Measurements from ENCODE around the gene DNAJC1. TPM values are rescaled to one million over a fixed set of nuclear protein-coding genes. Genes with fewer than 3 reads are reported as not detected.

Gene DNAJC1
- total RNA-seq, 3 donors from 2014 or later = 63.7 to 93.0 (median 92.1) TPM

DNA sequence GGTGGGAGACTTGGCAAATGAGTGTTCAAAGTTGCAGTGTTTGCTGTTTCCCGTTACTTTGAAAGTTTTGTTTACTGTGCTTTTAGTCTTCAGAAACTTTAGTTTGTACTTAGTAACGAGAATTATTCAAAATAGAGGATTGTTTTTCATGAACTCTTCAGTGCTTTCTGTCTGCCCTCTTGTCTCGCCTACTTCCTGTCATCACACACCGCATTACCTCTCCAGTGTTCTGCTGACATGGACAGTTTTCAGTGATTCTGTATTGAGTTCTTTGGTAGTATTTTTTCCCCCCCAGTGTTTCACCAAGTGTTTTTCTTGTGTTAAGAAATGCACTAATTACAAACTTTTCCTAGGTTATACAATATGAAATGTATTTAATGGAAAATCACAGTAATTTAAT, 262.5 kb downstream of the DNAJC1 start:
- Histone ChIP-seq H3K9me3 (no peaks in the 10 kb centered on the region), H3K4me3 (no peak overlapping the region), H3K27me3 (no peaks in the 10 kb centered on the region), H3K36me3 (peaks cover 6% of the 10 kb centered on the region), H3K4me1 (no peaks in the 10 kb centered on the region), H3K27ac (no peak overlapping the region)
- TF ChIP-seq POLR2AphosphoS5 (IDR thresholded peaks at IDR 0.05) = no peak
- TF ChIP-seq POLR2A (IDR thresholded peaks at IDR 0.05) = no peak
- TF ChIP-seq, protein P1, sequence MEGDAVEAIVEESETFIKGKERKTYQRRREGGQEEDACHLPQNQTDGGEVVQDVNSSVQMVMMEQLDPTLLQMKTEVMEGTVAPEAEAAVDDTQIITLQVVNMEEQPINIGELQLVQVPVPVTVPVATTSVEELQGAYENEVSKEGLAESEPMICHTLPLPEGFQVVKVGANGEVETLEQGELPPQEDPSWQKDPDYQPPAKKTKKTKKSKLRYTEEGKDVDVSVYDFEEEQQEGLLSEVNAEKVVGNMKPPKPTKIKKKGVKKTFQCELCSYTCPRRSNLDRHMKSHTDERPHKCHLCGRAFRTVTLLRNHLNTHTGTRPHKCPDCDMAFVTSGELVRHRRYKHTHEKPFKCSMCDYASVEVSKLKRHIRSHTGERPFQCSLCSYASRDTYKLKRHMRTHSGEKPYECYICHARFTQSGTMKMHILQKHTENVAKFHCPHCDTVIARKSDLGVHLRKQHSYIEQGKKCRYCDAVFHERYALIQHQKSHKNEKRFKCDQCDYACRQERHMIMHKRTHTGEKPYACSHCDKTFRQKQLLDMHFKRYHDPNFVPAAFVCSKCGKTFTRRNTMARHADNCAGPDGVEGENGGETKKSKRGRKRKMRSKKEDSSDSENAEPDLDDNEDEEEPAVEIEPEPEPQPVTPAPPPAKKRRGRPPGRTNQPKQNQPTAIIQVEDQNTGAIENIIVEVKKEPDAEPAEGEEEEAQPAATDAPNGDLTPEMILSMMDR (IDR thresholded peaks at IDR 0.05) = no peak
- intact Hi-C loops (cut with DNase I; ENCODE audit: low total_unique reads) = no loop called here
- DNase-seq (ENCODE audit: low spot score in 2 of 2) = no peak

DNA sequence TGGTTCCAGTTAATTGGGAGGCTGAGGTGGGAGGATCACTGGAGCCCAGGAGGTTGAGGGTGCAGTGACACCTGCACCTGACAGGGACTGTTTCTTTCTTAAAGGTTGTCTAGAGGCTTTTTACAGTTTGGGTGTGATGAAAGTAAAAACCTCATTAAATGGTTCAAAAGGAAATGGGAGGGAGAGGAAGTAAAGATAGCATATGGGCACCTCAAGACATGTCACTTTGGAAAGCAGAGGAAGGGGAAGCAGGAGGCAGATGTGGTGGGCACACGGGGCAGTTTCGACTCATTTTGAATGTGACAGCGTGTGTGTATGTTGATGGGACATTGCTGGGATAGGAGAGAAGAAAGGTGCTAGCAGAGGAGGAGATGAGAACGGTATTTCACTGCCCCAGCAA, 266.4 kb downstream of the DNAJC1 start:
- H3K36me3 ChIP-seq = peaks cover 10% of the 10 kb centered on the region
- H3K4me3 ChIP-seq = no peak overlapping the region
- H3K27me3 ChIP-seq = no peaks in the 10 kb centered on the region
- TF ChIP-seq POLR2A (IDR thresholded peaks at IDR 0.05) = no peak
- TF ChIP-seq, protein P1 (IDR thresholded peaks at IDR 0.05) = no peak
- no peak for TF ChIP-seq POLR2AphosphoS5 (IDR thresholded peaks at IDR 0.05)
- intact Hi-C loops (cut with DNase I; ENCODE audit: low total_unique reads) = no loop called here
- DNase-seq (ENCODE audit: low spot score in 2 of 2) = no peak
- no peaks in the 10 kb centered on the region for H3K9me3 ChIP-seq
- no peaks in the 10 kb centered on the region for H3K4me1 ChIP-seq
- no peak overlapping the region for H3K27ac ChIP-seq

DNA sequence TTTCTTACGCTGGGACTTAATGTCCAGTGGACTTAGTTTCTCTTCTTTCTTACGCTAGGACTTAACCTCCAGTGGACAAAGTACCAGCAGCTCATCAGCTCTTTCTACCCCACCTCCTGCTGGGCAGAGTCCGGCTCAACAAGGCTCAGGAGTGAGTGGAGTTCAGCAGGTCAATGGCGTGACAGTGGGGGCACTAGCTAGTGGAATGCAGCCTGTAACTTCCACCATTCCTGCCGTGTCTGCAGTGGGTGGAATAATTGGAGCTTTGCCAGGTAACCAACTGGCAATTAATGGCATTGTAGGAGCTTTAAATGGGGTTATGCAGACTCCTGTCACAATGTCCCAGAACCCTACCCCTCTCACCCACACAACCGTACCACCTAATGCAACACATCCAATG, 269.8 kb downstream of the DNAJC1 start:
- TF ChIP-seq, protein P1 (IDR thresholded peaks at IDR 0.05) = no peak
- TF ChIP-seq POLR2AphosphoS5 (IDR thresholded peaks at IDR 0.05) = no peak
- TF ChIP-seq POLR2A (IDR thresholded peaks at IDR 0.05) = no peak
- peaks cover 7% of the 10 kb centered on the region for H3K36me3 ChIP-seq
- no peak overlapping the region for H3K27ac ChIP-seq
- intact Hi-C loops (cut with DNase I; ENCODE audit: low total_unique reads) = no loop called here
- no peak overlapping the region for H3K4me3 ChIP-seq
- H3K9me3 ChIP-seq = no peaks in the 10 kb centered on the region
- DNase-seq (ENCODE audit: low spot score in 2 of 2) = no peak
- no peaks in the 10 kb centered on the region for H3K27me3 ChIP-seq
- no peaks in the 10 kb centered on the region for H3K4me1 ChIP-seq

DNA sequence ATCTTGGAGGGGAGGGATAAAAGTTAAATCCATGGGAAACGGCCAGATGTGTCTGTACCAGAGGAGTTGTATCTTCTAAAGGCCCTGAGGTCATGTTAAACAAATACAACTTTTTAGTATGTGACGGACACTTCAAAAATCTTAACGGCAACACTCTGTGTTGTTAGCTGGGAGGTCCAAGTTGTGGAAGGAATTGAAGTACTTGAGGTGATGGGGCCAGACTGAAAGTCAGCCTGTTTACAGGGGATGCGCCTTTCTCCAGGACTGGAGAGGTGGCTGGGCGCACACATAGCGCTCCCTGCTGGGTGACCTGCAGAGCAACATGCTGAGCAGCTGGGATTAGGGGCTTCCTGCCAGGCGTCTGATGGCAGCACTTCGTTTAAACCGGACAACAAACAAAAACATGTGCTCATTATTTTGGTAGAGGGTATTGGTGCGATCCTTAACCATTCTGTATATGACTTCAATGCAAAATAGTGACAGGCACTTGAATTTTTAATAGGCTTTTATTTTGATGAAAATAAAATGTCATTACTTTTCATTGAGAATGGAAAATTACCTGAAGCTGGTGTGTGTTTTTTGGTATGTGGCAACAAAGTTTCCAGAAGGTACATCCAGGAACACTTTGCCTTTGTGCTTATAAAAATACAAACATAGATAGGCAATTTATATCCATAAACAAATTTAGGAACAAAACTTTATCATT, 271.3 kb downstream of the DNAJC1 start:
- intact Hi-C loops (cut with DNase I; ENCODE audit: low total_unique reads) = no loop called here
- no peak for DNase-seq (ENCODE audit: low spot score in 2 of 2)
- TF ChIP-seq POLR2AphosphoS5 (IDR thresholded peaks at IDR 0.05) = peak in 1 of 3 donors; percentile 50
- TF ChIP-seq, protein P1 (IDR thresholded peaks at IDR 0.05) = peak in 2 of 3 donors; percentile 17 to 51
- no peak for TF ChIP-seq POLR2A (IDR thresholded peaks at IDR 0.05)
- Histone ChIP-seq H3K27me3 (no peaks in the 10 kb centered on the region), H3K4me3 (no peak overlapping the region), H3K27ac (no peak overlapping the region), H3K9me3 (no peaks in the 10 kb centered on the region), H3K36me3 (peaks cover 7% of the 10 kb centered on the region), H3K4me1 (no peaks in the 10 kb centered on the region)

DNA sequence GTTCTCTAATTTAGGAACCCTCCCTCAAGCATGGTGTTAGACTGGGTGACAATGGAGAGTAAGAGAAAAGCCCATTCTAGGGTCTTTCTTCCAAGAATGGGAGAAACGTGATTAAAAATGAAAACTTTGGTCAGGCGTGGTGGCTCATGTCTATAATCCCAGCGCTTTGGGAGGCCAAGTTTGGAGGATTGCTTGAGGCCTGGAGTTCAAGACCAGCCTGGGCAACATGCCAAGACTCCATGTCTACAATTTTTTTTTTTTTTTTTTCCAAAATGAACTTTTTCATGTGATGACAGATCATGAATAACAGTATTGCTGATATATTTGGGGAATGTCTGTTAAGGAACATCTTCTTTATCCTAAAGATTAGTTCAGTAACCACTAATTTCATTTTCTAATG, 274.9 kb downstream of the DNAJC1 start:
- no peaks in the 10 kb centered on the region for H3K9me3 ChIP-seq

More for the DNA sequence above, 274.9 kb downstream of the DNAJC1 start:
- H3K27ac ChIP-seq = no peak overlapping the region
- H3K27me3 ChIP-seq = no peaks in the 10 kb centered on the region
- H3K4me1 ChIP-seq = peaks cover 0 to 10% of the 10 kb centered on the region in 2 donors
- intact Hi-C loops (cut with DNase I; ENCODE audit: low total_unique reads) = no loop called here
- no peak overlapping the region for H3K4me3 ChIP-seq
- TF ChIP-seq POLR2A (IDR thresholded peaks at IDR 0.05) = no peak
- no peak for TF ChIP-seq POLR2AphosphoS5 (IDR thresholded peaks at IDR 0.05)
- TF ChIP-seq, protein P1 (IDR thresholded peaks at IDR 0.05) = no peak
- no peaks in the 10 kb centered on the region for H3K36me3 ChIP-seq
- DNase-seq (ENCODE audit: low spot score in 2 of 2) = no peak
